NB4 (cell line): ENCODE results near the gene RXRA.

Experiments
- POLR2A ChIP-seq: IDR thresholded peaks from 2 replicates; pipeline ENCODE4 v1.6.1; 2011; ENCODE audit warnings: mild to moderate bottlenecking; ENCODE audit not compliant: insufficient read length; ENCODE audit errors: extremely low read depth
- TF ChIP-seq, protein P1 (sequence below): IDR thresholded peaks from one replicate; pipeline ENCODE4 v1.5.1; 2012; ENCODE audit warnings: low read depth, low read length

DNA sequence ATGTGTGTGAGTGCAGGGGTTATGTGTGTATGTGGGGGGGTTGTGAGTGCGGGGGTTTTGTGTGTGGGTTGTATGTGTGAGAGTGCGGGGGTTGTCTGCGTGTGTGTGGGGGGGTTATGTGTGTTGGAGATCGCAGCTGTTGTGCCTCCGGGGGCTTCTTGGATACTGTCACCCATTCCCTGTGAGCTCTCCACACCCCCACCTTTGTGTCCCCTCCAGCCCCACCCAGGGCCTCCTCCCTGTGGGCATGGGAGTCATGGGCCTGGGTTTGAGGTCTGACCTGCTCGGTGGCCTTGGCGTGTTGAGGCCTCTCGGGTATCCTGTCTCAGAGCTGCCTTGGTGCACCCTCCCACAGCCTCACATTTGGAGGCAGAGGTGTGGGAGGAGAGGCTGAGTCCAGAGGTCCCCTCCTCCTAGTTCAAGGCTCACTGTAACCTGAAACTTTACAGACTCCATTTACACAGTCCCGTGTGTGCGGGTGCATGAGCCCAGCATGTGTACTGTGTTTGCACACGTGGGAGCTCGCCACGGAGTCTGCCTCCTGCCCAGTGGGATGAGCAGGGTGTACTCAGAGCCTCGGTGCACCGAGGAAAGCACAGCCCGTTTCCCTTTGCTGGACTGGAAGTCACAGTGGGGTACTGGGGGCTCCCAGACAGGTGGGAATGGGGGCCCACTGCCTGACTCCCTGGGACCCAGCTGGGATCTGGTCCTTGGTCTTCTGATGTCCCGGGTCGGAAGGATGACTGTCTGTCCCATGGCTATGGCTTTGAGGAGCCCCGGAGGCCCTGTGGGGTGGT is 43.4 kb downstream of the RXRA start:
- TF ChIP-seq, protein P1, sequence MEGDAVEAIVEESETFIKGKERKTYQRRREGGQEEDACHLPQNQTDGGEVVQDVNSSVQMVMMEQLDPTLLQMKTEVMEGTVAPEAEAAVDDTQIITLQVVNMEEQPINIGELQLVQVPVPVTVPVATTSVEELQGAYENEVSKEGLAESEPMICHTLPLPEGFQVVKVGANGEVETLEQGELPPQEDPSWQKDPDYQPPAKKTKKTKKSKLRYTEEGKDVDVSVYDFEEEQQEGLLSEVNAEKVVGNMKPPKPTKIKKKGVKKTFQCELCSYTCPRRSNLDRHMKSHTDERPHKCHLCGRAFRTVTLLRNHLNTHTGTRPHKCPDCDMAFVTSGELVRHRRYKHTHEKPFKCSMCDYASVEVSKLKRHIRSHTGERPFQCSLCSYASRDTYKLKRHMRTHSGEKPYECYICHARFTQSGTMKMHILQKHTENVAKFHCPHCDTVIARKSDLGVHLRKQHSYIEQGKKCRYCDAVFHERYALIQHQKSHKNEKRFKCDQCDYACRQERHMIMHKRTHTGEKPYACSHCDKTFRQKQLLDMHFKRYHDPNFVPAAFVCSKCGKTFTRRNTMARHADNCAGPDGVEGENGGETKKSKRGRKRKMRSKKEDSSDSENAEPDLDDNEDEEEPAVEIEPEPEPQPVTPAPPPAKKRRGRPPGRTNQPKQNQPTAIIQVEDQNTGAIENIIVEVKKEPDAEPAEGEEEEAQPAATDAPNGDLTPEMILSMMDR, result no peak
- TF ChIP-seq POLR2A, result no peak
